HL-60 (cell line): ENCODE data around the gene CTDSPL2.

Experiments used
- DNase-seq, 2 experiments: peaks; one replicate each; pipeline ENCODE4 v3.0.0-alpha.2; 2010 to 2020; ENCODE audit warnings: low read depth in 1 of 2, low spot score in 1 of 2
- H3K27ac ChIP-seq: fragments of 250-450 bp; sonication (Bioruptor Pico); replicated peaks from 2 replicates; pipeline ENCODE4 v1.5.1; 2020; ENCODE audit warnings: mild to moderate bottlenecking, moderate library complexity
- H3K27me3 ChIP-seq: fragments of 250-450 bp; sonication (Bioruptor Pico); 2 replicates; pipeline ENCODE4 v1.5.1; 2021; ENCODE audit warnings: mild to moderate bottlenecking, moderate library complexity; ENCODE audit not compliant: insufficient read depth, poor library complexity, severe bottlenecking
- H3K4me3 ChIP-seq: replicated peaks from 2 replicates; pipeline ENCODE4 v1.5.1; 2011; ENCODE audit warnings: mild to moderate bottlenecking, control low read depth, low read length; ENCODE audit not compliant: insufficient read depth
- CTCF ChIP-seq: IDR thresholded peaks from one replicate; pipeline ENCODE4 v1.5.1; 2011; ENCODE audit warnings: low read length, control low read depth, inconsistent platforms; ENCODE audit not compliant: insufficient read depth
- GABPA ChIP-seq: IDR thresholded peaks from 2 replicates; pipeline ENCODE4 v1.6.1; 2012; ENCODE audit warnings: low read depth
- POLR2AphosphoS5 ChIP-seq: IDR thresholded peaks from 2 replicates; pipeline ENCODE4 v1.6.1; 2012; ENCODE audit warnings: low read depth
- REST ChIP-seq: IDR thresholded peaks from 2 replicates; pipeline ENCODE4 v1.6.1; 2012; ENCODE audit warnings: low read depth; ENCODE audit not compliant: insufficient replicate concordance
- SPI1 ChIP-seq: IDR thresholded peaks from 2 replicates; pipeline ENCODE4 v1.6.1; 2012; ENCODE audit warnings: low read depth, mild to moderate bottlenecking, borderline replicate concordance

Gene CTDSPL2

DNA sequence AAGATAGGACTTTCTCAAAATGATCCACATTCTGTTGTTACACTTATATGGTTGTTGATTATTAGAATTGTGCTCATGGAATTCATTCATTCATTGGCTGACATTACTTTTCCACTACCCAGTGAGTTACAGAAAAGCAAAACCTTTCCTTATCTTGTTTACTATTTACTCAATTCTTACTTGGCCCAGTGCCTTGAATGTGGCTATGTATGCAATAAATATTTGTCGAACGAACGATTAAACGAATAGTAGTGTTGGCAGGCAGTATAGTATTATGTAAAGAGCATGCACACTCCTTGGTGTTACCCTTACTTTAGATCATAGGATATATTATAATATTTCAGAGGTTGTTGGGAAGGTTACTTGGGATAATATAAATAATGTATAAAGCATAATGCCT lies 31.0 kb downstream of the CTDSPL2 start:
- no peak for DNase-seq
- no peak overlapping the region for H3K4me3 ChIP-seq
- no peak overlapping the region for H3K27ac ChIP-seq
- H3K27me3 ChIP-seq = no peaks in the 10 kb centered on the region
- TF ChIP-seq REST = no peak
- no peak for TF ChIP-seq SPI1
- TF ChIP-seq CTCF = no peak
- no peak for TF ChIP-seq GABPA
- no peak for TF ChIP-seq POLR2AphosphoS5

GRCh38 chr15:44468709-44469385 lies 41.4 kb downstream of the CTDSPL2 start:
- TF ChIP-seq CTCF (no peak), GABPA (no peak), POLR2AphosphoS5 (no peak), SPI1 (no peak), REST (no peak)
- DNase-seq = peak; percentile 8 to 29
- Histone ChIP-seq H3K27ac (no peak overlapping the region; the same call in 1 of the 2 replicates), H3K4me3 (no peak overlapping the region), H3K27me3 (no peaks in the 10 kb centered on the region)

DNA sequence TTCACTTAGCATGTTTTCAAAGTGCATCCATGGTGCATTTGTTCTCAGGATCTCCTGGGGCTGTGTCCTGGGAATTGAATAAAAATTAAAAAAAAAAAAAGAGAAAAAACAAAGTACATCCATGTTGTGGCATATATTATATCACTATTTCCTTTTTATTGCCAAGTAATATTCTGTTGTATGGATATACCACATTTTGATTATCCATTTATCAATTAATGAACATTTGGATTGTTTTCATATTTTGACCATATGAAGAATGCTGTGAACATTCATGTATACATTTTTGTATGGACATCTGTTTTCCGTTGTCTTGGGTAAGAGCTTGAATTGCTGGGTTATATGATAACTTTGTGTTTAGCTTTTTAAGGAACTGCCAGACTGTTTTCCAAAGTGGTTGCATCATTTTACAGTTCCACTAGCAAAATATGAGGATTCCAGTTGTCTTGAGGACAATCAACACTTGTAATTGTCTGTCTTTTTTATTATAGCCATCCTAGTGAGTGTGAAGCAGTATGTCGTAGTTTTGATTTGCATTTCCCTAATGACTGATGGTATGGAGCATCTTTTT lies 44.5 kb downstream of the CTDSPL2 start:
- Histone ChIP-seq H3K27ac (no peak overlapping the region), H3K27me3 (no peaks in the 10 kb centered on the region), H3K4me3 (no peak overlapping the region)
- no peak for TF ChIP-seq SPI1
- TF ChIP-seq POLR2AphosphoS5 = no peak
- TF ChIP-seq CTCF = no peak
- DNase-seq = no peak

- no peak for DNase-seq
- H3K27ac ChIP-seq = no peak overlapping the region
- TF ChIP-seq SPI1 (no peak), CTCF (no peak), REST (no peak), GABPA (no peak), POLR2AphosphoS5 (no peak)
Measured at GRCh38 chr15:44479343-44479742, 51.9 kb downstream of the CTDSPL2 start.

More at GRCh38 chr15:44479343-44479742, 51.9 kb downstream of the CTDSPL2 start:
- no peak overlapping the region for H3K4me3 ChIP-seq
- no peaks in the 10 kb centered on the region for H3K27me3 ChIP-seq
